ENCODE data around the gene GALNTL6. TPM values are rescaled to one million over a fixed set of nuclear protein-coding genes. Genes with fewer than 3 reads are reported as not detected.

The GALNTL6 gene
- total RNA-seq, 1 donor from 2014 or later = not detected

- Histone ChIP-seq H3K4me3 (ENCODE audit: low read depth, low read length) (no peak overlapping the region), H3K27me3 (ENCODE audit: control insufficient read depth, insufficient read depth, low read length) (no peaks in the 10 kb centered on the region), H3K36me3 (ENCODE audit: control insufficient read depth, insufficient read depth, low read length) (no peaks in the 10 kb centered on the region)
- TF ChIP-seq CTCF (IDR thresholded peaks at IDR 0.05; ENCODE audit: insufficient read depth, low read length, severe bottlenecking) = no peak
- FAIRE-seq = no peak
- no peak for DNase-seq (ENCODE audit: low read depth)
Observed at GRCh38 chr4:172691552-172691951, 878.3 kb downstream of the GALNTL6 start.

- no peak for TF ChIP-seq CTCF (IDR thresholded peaks at IDR 0.05; ENCODE audit: insufficient read depth, low read length, severe bottlenecking)
- Histone ChIP-seq H3K27me3 (ENCODE audit: control insufficient read depth, insufficient read depth, low read length) (no peaks in the 10 kb centered on the region), H3K36me3 (ENCODE audit: control insufficient read depth, insufficient read depth, low read length) (no peaks in the 10 kb centered on the region), H3K4me3 (ENCODE audit: low read depth, low read length) (no peak overlapping the region)
- FAIRE-seq = no peak
- DNase-seq (ENCODE audit: low read depth) = peak; percentile 36
Observed at GRCh38 chr4:172692701-172693100, 879.5 kb downstream of the GALNTL6 start.

- FAIRE-seq (peak; percentile 18), DNase-seq (ENCODE audit: low read depth) (no peak)
- no peak overlapping the region for H3K4me3 ChIP-seq (ENCODE audit: low read depth, low read length)
- H3K36me3 ChIP-seq (ENCODE audit: control insufficient read depth, insufficient read depth, low read length) = no peaks in the 10 kb centered on the region
- no peaks in the 10 kb centered on the region for H3K27me3 ChIP-seq (ENCODE audit: control insufficient read depth, insufficient read depth, low read length)
- no peak for TF ChIP-seq CTCF (IDR thresholded peaks at IDR 0.05; ENCODE audit: insufficient read depth, low read length, severe bottlenecking)
Observed at GRCh38 chr4:172698256-172698655, 885.1 kb downstream of the GALNTL6 start.

- FAIRE-seq (no peak), DNase-seq (ENCODE audit: low read depth) (no peak)
- H3K4me3 ChIP-seq (ENCODE audit: low read depth, low read length) = no peak overlapping the region
- TF ChIP-seq CTCF (IDR thresholded peaks at IDR 0.05; ENCODE audit: insufficient read depth, low read length, severe bottlenecking) = no peak
- H3K27me3 ChIP-seq (ENCODE audit: control insufficient read depth, insufficient read depth, low read length) = no peaks in the 10 kb centered on the region
- H3K36me3 ChIP-seq (ENCODE audit: control insufficient read depth, insufficient read depth, low read length) = no peaks in the 10 kb centered on the region
Observed at GRCh38 chr4:172705565-172705964, 892.4 kb downstream of the GALNTL6 start.

- H3K27me3 ChIP-seq (ENCODE audit: control insufficient read depth, insufficient read depth, low read length) = no peaks in the 10 kb centered on the region
- FAIRE-seq (no peak), DNase-seq (ENCODE audit: low read depth) (no peak)
- TF ChIP-seq CTCF (IDR thresholded peaks at IDR 0.05; ENCODE audit: insufficient read depth, low read length, severe bottlenecking) = no peak
- H3K36me3 ChIP-seq (ENCODE audit: control insufficient read depth, insufficient read depth, low read length) = no peaks in the 10 kb centered on the region
- H3K4me3 ChIP-seq (ENCODE audit: low read depth, low read length) = no peak overlapping the region
Observed at GRCh38 chr4:172706000-172706399, 892.8 kb downstream of the GALNTL6 start.

- TF ChIP-seq CTCF (IDR thresholded peaks at IDR 0.05; ENCODE audit: insufficient read depth, low read length, severe bottlenecking) = no peak
- no peak for FAIRE-seq
- no peaks in the 10 kb centered on the region for H3K27me3 ChIP-seq (ENCODE audit: control insufficient read depth, insufficient read depth, low read length)
- H3K36me3 ChIP-seq (ENCODE audit: control insufficient read depth, insufficient read depth, low read length) = no peaks in the 10 kb centered on the region
- no peak for DNase-seq (ENCODE audit: low read depth)
- H3K4me3 ChIP-seq (ENCODE audit: low read depth, low read length) = no peak overlapping the region
Observed at GRCh38 chr4:172707622-172708021, 894.4 kb downstream of the GALNTL6 start.
